SK-N-MC (cell line): ENCODE measurements around the gene SEMA6A.

Experiments used
- EZH2 ChIP-seq: fragments of 200-600 bp; sonication (generic); IDR thresholded peaks from one replicate; pipeline ENCODE4 v1.6.1; 2017; ENCODE audit warnings: antibody characterized with exemption
- FOXP2 ChIP-seq: optimal IDR thresholded peaks from 2 replicates; pipeline ENCODE3; 2011; ENCODE audit warnings: mild to moderate bottlenecking, moderate library complexity; ENCODE audit not compliant: insufficient read depth; ENCODE audit errors: extremely low read length, control extremely low read depth
- POLR2AphosphoS5 ChIP-seq: IDR thresholded peaks from 2 replicates; pipeline ENCODE4 v1.6.1; 2012; ENCODE audit warnings: mild to moderate bottlenecking, low read depth, low read length, borderline replicate concordance

GRCh38 chr5:116473706-116474105 is 100.9 kb downstream of the SEMA6A start:
- TF ChIP-seq POLR2AphosphoS5 (no peak), EZH2 (no peak), FOXP2 (no peak)
